Neural crest cell (in vitro differentiated cells): Measurements from ENCODE around the gene TADA2A. TPM values are rescaled to one million over a fixed set of nuclear protein-coding genes. Genes with fewer than 3 reads are reported as not detected.
"Not testable (repeated sequence)": the region's sequence is repeated elsewhere in the genome, so short reads cannot be mapped to it uniquely, and the experiment has no call there.

Experiments
- DNase-seq: peaks from one replicate; pipeline ENCODE4 v3.0.0; 2021; ENCODE audit warnings: low read depth, mixed read lengths, low spot score
- H3K27ac Mint-ChIP-seq: one replicate; pipeline ENCODE4 v1.8.0; 2021; ENCODE audit warnings: mild to moderate bottlenecking, mixed read lengths; ENCODE audit not compliant: unreplicated experiment
- H3K27me3 Mint-ChIP-seq: 2 replicates; pipeline ENCODE4 v1.8.0; 2021; ENCODE audit warnings: low read depth, mild to moderate bottlenecking, mixed read lengths
- H3K36me3 Mint-ChIP-seq: 2 replicates; pipeline ENCODE4 v1.8.0; 2021; ENCODE audit warnings: low read depth, mild to moderate bottlenecking, mixed read lengths
- H3K4me1 Mint-ChIP-seq: 2 replicates; pipeline ENCODE4 v1.8.0; 2021; ENCODE audit warnings: mixed read lengths
- H3K4me3 Mint-ChIP-seq: one replicate; pipeline ENCODE4 v1.8.0; 2021; ENCODE audit warnings: mild to moderate bottlenecking, mixed read lengths
- H3K9me3 Mint-ChIP-seq: 2 replicates; pipeline ENCODE4 v1.8.0; 2021; ENCODE audit warnings: mixed read lengths
- CTCF ChIP-seq: fragments of 200-600 bp; sonication (generic); conservative IDR thresholded peaks from 2 replicates; pipeline ENCODE4 v1.5.0; 2021; ENCODE audit warnings: antibody characterized with exemption, mild to moderate bottlenecking
- total RNA-seq: library from RNA; stranded (reverse); gene quantifications from 2 replicates; pipeline ENCODE4 v1.2.1, GENCODE V29; 2021

TADA2A gene
- total RNA-seq, 1 donor from 2014 or later: 36.5 TPM

- no peak for TF ChIP-seq CTCF
- no peaks in the 10 kb centered on the region for H3K4me1 Mint-ChIP-seq
- peaks cover 6% of the 10 kb centered on the region for H3K36me3 Mint-ChIP-seq
- H3K27me3 Mint-ChIP-seq: no peaks in the 10 kb centered on the region
- H3K9me3 Mint-ChIP-seq: no peaks in the 10 kb centered on the region
- no peak overlapping the region for H3K4me3 Mint-ChIP-seq
- no peak overlapping the region for H3K27ac Mint-ChIP-seq
- DNase-seq: no peak
Measured at GRCh38 chr17:37429453-37429852, 22.8 kb downstream of the TADA2A start.

- TF ChIP-seq CTCF: no peak
- Mint-ChIP-seq H3K4me1 (no peaks in the 10 kb centered on the region), H3K36me3 (peaks cover 6% of the 10 kb centered on the region), H3K4me3 (no peak overlapping the region), H3K27me3 (no peaks in the 10 kb centered on the region), H3K27ac (no peak overlapping the region), H3K9me3 (no peaks in the 10 kb centered on the region)
- DNase-seq: no peak
Measured at GRCh38 chr17:37430051-37430627, 23.5 kb downstream of the TADA2A start.

GRCh38 chr17:37432671-37433070 is 26.0 kb downstream of the TADA2A start:
- H3K4me1 Mint-ChIP-seq: no peaks in the 10 kb centered on the region
- TF ChIP-seq CTCF: no peak
- no peaks in the 10 kb centered on the region for H3K27me3 Mint-ChIP-seq
- no peak overlapping the region for H3K27ac Mint-ChIP-seq
- no peak for DNase-seq
- H3K36me3 Mint-ChIP-seq: peaks cover 6% of the 10 kb centered on the region
- H3K4me3 Mint-ChIP-seq: no peak overlapping the region
- no peaks in the 10 kb centered on the region for H3K9me3 Mint-ChIP-seq

- Mint-ChIP-seq H3K27ac (no peak overlapping the region), H3K4me3 (no peak overlapping the region), H3K27me3 (no peaks in the 10 kb centered on the region), H3K36me3 (peaks cover 17% of the 10 kb centered on the region), H3K4me1 (no peaks in the 10 kb centered on the region), H3K9me3 (no peaks in the 10 kb centered on the region)
- TF ChIP-seq CTCF: peak; percentile 17
- no peak for DNase-seq
Measured at GRCh38 chr17:37438141-37438540, 31.5 kb downstream of the TADA2A start.

- no peak for DNase-seq
- Mint-ChIP-seq H3K9me3 (no peaks in the 10 kb centered on the region), H3K27me3 (no peaks in the 10 kb centered on the region), H3K4me3 (no peak overlapping the region), H3K27ac (no peak overlapping the region), H3K4me1 (no peaks in the 10 kb centered on the region), H3K36me3 (peaks cover 14% of the 10 kb centered on the region)
- no peak for TF ChIP-seq CTCF
Measured at GRCh38 chr17:37440424-37440823, 33.7 kb downstream of the TADA2A start.

- not testable (repeated sequence) for H3K27ac Mint-ChIP-seq, H3K9me3 Mint-ChIP-seq, H3K27me3 Mint-ChIP-seq, H3K4me3 Mint-ChIP-seq, H3K4me1 Mint-ChIP-seq, DNase-seq
- H3K36me3 Mint-ChIP-seq: peaks cover 14% of the 10 kb centered on the region
Measured at GRCh38 chr17:37441369-37442014, 34.8 kb downstream of the TADA2A start.
